A549 (cell line): ENCODE measurements around the gene CMTM3.
"Not testable (repeated sequence)": the region's sequence is repeated elsewhere in the genome, so short reads cannot be mapped to it uniquely, and the experiment has no call there.

ENCODE experiments used
- BCL3 ChIP-seq: fragments of >200 bp; sonication (Bioruptor Twin); formaldehyde crosslinking; IDR thresholded peaks from 3 replicates; pipeline ENCODE4 v1.6.1; 2016
- CHD2 ChIP-seq: fragments of 150-350 bp; IDR thresholded peaks from 2 replicates; pipeline ENCODE4 v1.6.1; 2014; ENCODE audit warnings: low read length; ENCODE audit not compliant: partially characterized antibody
- CTCF ChIP-seq: fragments of >200 bp; sonication (Bioruptor Twin); formaldehyde crosslinking; IDR thresholded peaks from 3 replicates; pipeline ENCODE4 v1.5.1; 2016
- HMGXB4 ChIP-seq: fragments of 250-450 bp; sonication (Bioruptor Pico); IDR thresholded peaks from 2 replicates; pipeline ENCODE4 v1.5.0; 2021; ENCODE audit warnings: mild to moderate bottlenecking, moderate library complexity, borderline replicate concordance
- HOXB5 ChIP-seq: fragments of 250-450 bp; sonication (Bioruptor Pico); IDR thresholded peaks from 2 replicates; pipeline ENCODE4 v1.5.0; 2020; ENCODE audit warnings: mild to moderate bottlenecking, moderate library complexity
- JUN ChIP-seq, 2 experiments: fragments of >200 bp; sonication (Bioruptor Twin); formaldehyde crosslinking; IDR thresholded peaks; 2 replicates in 1 of 2; 3 replicates in 1 of 2; pipeline ENCODE4 v1.6.1; 2016 to 2017
- MAZ ChIP-seq: fragments of 150-350 bp; IDR thresholded peaks from 2 replicates; pipeline ENCODE4 v1.6.1; 2014; ENCODE audit warnings: antibody characterized with exemption, low read depth, low read length, borderline replicate concordance
- POLR2A ChIP-seq: IDR thresholded peaks from 2 replicates; pipeline ENCODE4 v1.6.1; 2012; ENCODE audit warnings: mild to moderate bottlenecking, low read length
- RCOR1 ChIP-seq: fragments of 150-350 bp; IDR thresholded peaks from 2 replicates; pipeline ENCODE4 v1.6.1; 2014; ENCODE audit warnings: antibody characterized with exemption, low read length, low read depth
- RNF2 ChIP-seq: fragments of 200-600 bp; sonication (generic); IDR thresholded peaks from 2 replicates; pipeline ENCODE4 v1.6.1; 2016; ENCODE audit warnings: low read depth, mild to moderate bottlenecking, antibody characterized with exemption, moderate library complexity, borderline replicate concordance
- SMC3 ChIP-seq: fragments of >200 bp; sonication (Bioruptor Twin); formaldehyde crosslinking; IDR thresholded peaks from 3 replicates; pipeline ENCODE4 v1.6.1; 2018; ENCODE audit warnings: inconsistent platforms
- ZFP36 ChIP-seq: fragments of 450-650 bp; IDR thresholded peaks from 2 replicates; pipeline ENCODE4 v1.6.1; 2014; ENCODE audit warnings: borderline replicate concordance; ENCODE audit not compliant: partially characterized antibody
- ZNF302 ChIP-seq: fragments of 250-450 bp; sonication (Bioruptor Pico); IDR thresholded peaks from 2 replicates; pipeline ENCODE4 v1.9.0; 2021; ENCODE audit warnings: inconsistent platforms, mild to moderate bottlenecking, moderate library complexity

DNA sequence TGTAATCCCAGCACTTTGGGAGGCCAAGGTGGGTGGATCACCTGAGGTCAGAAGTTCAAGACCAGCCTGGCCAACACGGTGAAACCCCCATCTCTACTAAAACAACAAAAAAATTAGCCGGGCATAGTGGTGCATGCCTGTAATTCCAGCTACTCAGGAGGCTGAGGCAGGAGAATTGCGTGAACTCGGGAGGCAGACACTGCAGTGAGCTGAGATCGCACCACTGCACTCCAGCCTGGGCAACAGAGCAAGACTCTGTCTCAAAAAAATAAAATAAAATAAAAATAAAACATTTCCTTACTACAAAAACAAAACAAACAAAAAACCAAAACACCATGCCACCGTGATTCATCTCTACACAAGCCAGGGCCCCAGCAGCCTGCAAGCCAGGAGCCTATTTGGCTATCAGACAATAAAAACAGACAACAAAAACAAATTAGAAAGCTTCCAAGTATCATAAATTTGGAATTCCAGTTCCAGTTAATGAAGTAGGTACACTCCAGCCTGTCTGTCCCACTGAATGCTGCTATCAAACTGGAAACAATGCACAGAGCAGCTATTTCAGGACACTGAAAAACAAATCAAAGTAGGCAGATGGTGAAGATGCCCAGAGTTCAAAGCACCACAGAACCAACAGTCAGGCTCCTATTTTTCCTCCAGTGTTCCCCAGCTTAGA lies 57.3 kb downstream of the CMTM3 start:
- not testable (repeated sequence) for TF ChIP-seq RCOR1; CTCF; POLR2A; HOXB5 (CRISPR knock-in tag); HMGXB4; ZFP36; MAZ; JUN (IDR thresholded peaks at IDR 0.05); BCL3; RNF2; ZNF302 (CRISPR knock-in tag); SMC3; CHD2
